Activated gamma-delta T cell treated with Interleukin-2 at 50 U/mL for 16 hours (primary cell): ENCODE results near the gene MATK.
A peak's percentile ranks its signal among the peaks of the same experiment; 100 is the strongest.

Experiments used
- DNase-seq: peaks from one replicate; pipeline ENCODE4 v3.0.0-alpha.2; 2020

Gene MATK

GRCh38 chr19:3788996-3789778 lies 3.0 kb upstream of the MATK start:
- peak; percentile 32 for DNase-seq

- DNase-seq: no peak
Measured at GRCh38 chr19:3785451-3785937, 687 bp downstream of the MATK start.

DNA sequence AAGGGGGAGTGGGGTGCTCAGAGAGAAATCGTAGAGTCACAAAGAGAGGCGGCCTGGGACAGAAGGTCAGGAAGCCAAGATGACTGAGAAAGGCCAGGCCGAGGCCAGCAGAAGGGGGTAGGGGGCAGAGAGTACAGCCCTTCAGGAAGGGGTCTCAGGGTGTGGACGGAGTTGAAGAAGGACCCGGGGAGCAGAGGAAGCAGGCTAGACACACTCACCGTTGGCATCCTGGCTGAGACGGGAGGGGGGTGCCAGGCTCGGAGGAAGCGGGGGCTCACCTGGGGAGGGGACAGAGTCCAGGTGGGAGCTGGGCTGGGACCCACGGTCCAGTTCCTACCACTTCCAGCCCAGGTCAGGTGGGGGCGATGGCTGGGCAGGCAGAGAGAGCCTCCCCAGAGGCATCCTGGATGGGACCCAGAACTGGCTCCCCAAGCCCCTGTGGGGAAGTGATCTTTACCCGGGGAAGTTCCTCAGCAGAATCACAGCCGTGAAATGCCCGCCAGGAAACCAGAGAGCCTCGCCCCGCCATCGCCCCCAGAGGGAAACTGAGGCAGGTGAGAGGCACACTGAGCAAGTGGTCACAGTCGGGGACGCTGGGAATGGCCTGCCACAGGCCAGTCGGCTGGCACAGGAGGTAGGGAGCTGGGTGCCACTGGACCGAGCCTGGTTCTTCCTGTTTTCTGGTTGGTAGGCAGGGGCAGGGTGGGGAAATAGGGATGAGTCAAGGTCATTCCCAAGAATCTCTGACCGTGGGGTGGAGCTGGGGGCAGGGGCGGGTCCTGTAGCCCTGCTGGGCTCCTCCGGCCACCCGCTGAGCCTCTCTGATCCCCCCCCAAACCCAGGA lies 1.4 kb downstream of the MATK start:
- no peak for DNase-seq

- peak; percentile 59 for DNase-seq
Measured at GRCh38 chr19:3783660-3784584, 2.3 kb downstream of the MATK start.

GRCh38 chr19:3782903-3783302 lies 3.3 kb downstream of the MATK start:
- DNase-seq: no peak

GRCh38 chr19:3782330-3782729 lies 3.9 kb downstream of the MATK start:
- DNase-seq: no peak

DNA sequence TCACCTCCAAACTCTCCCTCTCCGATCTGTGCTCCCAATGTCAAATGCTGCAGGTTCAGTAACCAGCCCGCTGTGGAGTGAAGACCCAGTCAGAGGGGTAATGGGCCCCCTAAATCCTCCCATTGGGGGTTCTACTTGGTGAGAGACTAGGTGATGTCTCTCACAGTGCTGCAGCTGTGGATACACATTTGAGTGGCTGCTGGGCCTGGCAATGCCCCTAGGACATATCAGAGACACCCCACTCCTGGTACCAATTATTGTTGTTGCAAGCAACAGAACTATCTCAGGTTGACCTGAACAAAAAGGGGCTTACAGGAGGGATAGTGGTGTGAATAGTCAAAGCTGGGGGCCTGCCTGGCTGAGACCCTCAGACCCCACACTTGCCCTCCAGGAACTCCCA lies 4.6 kb downstream of the MATK start:
- DNase-seq: no peak

DNA sequence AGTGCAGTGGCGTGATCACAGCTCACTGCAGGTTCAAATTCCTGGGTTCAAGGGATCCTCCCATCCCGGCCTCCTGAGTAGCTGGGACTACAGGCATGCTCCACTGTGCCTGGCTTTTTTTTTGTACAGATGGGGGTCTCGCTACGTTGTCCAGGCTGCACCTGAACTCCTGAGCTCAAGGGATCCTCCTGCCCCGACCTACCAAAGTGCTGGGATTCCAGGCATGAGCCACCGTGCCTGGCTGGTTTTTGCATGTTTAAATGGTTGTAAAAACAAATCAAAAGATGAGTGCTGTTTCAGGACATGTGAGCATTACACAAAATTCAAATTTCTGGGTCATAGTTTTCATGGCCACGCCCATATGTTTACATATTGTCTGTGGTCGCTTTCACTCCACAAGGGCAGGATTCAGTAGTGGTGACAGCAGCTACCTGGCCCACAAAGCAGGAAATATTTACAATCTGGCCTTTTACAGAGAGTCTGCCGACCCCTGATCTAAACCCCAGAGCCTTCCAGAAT lies 5.3 kb downstream of the MATK start:
- DNase-seq: no peak

DNA sequence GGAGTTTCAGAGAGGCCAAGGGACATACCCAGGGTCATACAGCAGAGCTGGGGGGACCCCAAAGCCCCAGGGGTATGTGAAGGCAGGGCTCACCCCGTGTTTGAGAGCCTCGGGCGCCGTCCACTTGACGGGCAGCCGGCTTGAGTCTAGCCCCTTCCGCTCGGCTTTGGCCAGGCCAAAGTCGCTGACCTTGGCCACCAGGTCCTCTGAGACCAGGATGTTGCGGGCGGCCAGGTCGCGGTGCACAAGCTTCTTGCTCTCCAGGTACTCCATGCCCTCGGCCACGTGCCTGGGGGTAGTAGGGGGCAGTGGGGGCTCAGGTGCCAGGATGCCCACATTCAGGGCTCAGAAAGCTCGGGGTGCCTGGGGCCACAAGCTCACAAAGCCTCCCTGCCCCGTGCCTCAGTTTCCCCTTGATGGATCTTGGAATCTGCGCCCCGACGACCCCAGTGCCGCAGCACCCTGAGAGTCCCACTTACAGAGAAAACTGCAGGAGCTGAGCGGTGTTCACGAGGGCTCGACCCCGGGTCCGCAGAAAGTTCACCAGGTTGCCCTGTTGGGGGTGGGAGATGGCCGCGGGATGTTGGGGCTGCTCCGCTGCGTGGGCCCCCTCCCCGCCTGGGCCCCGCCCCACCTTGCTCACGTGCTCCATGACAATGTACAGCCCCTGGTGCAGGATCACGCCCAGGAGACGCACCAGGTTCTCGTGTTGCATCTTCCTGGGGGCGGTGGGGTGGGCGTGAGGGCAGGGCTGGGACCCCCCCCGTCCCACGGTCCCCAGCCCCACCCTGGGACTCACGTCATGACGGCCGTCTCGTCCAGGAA lies 7.1 kb downstream of the MATK start:
- DNase-seq: no peak

DNA sequence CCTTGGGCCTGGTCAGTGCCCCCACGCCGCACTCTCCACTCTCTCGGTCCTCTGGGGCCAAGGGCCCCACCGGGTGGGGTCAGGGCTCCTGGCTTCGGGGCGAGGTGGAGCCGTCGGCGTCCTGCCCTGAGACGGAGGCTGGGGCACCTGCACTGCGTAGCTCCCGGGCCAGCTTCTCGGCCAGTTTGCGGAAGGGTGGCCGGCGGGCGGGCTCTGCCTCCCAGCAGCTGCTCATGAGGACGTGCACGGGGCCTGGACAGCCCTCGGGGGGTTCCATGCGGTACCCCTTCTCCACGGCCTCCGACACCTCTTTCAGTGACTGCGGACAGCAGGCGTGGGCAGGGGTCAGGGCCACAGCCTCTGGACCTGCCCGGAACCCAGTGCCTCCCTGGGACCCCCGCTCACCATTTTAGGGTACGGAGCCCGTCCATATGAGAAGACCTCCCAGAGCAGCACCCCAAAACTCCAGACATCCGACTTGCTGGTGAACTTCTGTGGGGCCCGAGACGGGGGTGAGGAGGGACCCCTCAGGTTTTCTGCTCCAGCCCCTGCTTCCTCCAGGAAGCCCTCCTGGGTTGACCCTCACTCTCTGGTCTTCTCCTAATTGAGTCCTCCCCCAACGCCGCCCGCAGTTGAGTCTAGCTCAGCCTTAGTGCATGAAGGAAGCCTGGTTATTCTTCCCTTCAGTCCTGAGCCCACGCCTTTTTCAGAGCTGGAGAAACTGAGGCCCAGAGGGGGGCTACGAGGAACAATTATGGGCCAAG lies 7.9 kb downstream of the MATK start:
- DNase-seq: no peak

DNA sequence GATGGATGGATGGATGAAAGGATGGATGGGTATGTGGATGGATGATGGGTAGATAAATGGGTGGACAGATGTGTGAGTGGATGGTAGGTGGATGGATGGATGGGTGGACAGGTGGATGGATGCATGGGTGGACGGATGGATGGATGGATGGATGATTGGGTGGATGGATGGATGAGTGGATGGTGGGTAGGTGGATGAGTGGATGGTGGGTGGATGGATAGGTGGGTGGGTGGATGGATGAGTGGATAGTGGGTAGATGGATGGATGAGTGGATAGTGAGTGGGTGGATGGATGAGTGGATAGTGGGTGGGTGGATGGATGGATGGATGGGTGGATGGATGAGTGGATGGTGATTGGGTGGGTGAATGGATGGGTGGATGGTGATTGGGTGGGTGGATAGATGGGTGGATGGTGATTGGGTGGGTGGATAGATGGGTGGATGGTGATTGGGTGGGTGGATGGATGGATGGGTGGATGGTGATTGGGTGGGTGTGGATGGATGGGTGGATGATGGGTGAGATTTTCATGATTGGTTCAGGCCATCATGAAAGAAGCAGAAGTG lies 9.6 kb downstream of the MATK start:
- DNase-seq: no peak

DNA sequence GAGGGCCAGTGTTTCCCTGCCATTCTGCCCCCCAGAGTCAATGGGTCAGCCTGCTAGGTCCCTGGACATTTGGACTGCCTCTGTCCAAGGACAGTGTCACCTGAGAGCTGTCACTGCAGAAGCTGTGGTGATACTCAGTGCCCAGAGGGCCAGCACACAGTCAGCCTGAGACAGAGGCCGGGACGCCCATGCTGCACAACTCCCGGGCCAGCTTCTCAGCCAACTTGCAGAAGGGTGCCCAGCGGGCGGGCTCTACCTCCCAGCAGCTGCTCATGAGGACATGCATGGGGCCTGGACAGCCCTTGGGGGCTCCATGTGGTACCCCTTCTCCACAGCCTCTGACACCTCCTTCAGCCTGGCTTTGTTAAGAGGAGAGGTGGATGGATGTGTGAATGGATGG lies 10.3 kb downstream of the MATK start:
- no peak for DNase-seq

- DNase-seq: no peak
Measured at GRCh38 chr19:3775374-3775711, 10.8 kb downstream of the MATK start.

GRCh38 chr19:3774621-3775373 lies 11.4 kb downstream of the MATK start:
- no peak for DNase-seq

GRCh38 chr19:3773814-3774515 lies 12.2 kb downstream of the MATK start:
- DNase-seq: no peak

- DNase-seq: no peak
Measured at GRCh38 chr19:3771906-3772455, 14.2 kb downstream of the MATK start, which contains the start of gene RAX2. RAX2 (minus strand) TSS chr19:3772228; CDS start chr19:3771742, 486 bp downstream.

DNA sequence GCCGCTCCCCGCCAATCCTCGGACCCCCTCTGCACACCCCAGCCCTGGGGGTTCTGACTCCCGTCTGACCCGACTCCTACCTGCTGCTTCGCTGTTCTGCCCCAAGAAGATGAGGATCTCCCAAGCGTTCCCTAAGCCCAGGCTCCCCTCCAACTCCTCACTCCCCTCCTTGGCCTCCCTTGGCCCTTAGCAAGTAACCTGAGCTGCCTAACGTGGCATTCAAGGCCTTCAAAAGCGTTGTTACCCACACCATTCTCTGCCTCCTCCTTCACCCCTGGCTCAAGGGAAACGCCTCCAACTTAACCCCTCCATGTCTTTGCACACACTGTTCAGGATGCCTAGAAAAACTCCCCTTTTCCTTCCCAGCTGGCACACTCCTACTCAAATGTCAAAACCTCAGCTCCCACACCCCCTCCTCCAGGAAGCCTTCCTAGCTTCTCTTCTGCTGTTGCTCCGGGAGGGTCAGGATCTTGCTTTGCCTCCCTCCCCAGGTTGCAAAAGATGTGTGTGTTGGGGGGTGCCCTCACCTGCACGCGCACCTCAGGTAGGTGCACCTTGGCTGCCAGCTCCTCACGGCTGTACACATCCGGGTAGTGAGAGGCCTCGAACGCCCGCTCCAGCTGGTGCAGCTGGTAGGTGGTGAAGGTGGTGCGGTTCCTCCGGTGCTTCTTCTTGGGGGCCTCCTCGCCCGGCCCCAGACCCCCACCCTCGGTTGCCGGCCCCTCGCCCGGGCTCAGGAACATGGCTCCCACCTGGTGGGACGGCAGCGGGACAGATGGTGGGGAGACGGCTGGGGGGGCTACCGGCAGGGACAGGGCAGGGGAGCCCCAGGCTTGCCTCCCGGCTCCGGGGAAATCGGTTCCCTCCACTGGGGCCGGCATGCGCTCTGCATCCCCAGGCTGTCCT lies 14.9 kb downstream of the MATK start:
- DNase-seq: no peak
